Inflammatory macrophage (primary cell): ENCODE results near the gene CSRP1.
"Not testable (repeated sequence)": the region's sequence is repeated elsewhere in the genome, so short reads cannot be mapped to it uniquely, and the experiment has no call there.

Source experiments
- DNase-seq, 2 donors: peaks; one replicate each; pipeline ENCODE4 v3.0.0-alpha.2; 2020 to 2022

CSRP1 gene

GRCh38 chr1:201476670-201477344 is 30.1 kb downstream of the CSRP1 start:
- peak; percentile 66 to 87 for DNase-seq

- DNase-seq, result no peak
These were observed 30.8 kb downstream of the CSRP1 start for GRCh38 chr1:201475915-201476669.

GRCh38 chr1:201475130-201475529 is 31.8 kb downstream of the CSRP1 start:
- DNase-seq, result no peak

- no peak for DNase-seq
These were observed 33.6 kb downstream of the CSRP1 start for GRCh38 chr1:201473296-201473695.

GRCh38 chr1:201472321-201472720 is 34.6 kb downstream of the CSRP1 start:
- not testable (repeated sequence) for DNase-seq

GRCh38 chr1:201471772-201472171 is 35.2 kb downstream of the CSRP1 start:
- no peak for DNase-seq

GRCh38 chr1:201470581-201470980 is 36.3 kb downstream of the CSRP1 start:
- DNase-seq, result no peak

- DNase-seq, result no peak
These were observed 37.3 kb downstream of the CSRP1 start for GRCh38 chr1:201469645-201470074.

GRCh38 chr1:201468844-201469644 is 37.9 kb downstream of the CSRP1 start, which contains the start of gene PHLDA3:
Gene PHLDA3, minus strand, starts transcription at chr1:201469188. Its CDS starts 402 bp downstream, at chr1:201468786.
- peak; percentile 57 to 80 for DNase-seq

- peak in 1 of 2 donors; percentile 69 for DNase-seq
These were observed 38.5 kb downstream of the CSRP1 start for GRCh38 chr1:201468501-201468843.

GRCh38 chr1:201466492-201466891 is 40.4 kb downstream of the CSRP1 start:
- peak; percentile 78 to 91 for DNase-seq

GRCh38 chr1:201465698-201466290 is 41.1 kb downstream of the CSRP1 start:
- DNase-seq, result no peak

- DNase-seq, result peak in 1 of 2 donors; percentile 46
These were observed 43.8 kb downstream of the CSRP1 start for GRCh38 chr1:201463071-201463552.

GRCh38 chr1:201461645-201462441 is 45.1 kb downstream of the CSRP1 start:
- peak; percentile 73 to 92 for DNase-seq

- DNase-seq, result peak; percentile 81 to 93
These were observed 45.9 kb downstream of the CSRP1 start for GRCh38 chr1:201460814-201461644.

- DNase-seq, result no peak
These were observed 47.1 kb downstream of the CSRP1 start for GRCh38 chr1:201459775-201460174.

- no peak for DNase-seq
These were observed 47.9 kb downstream of the CSRP1 start for GRCh38 chr1:201459052-201459451.

- DNase-seq, result peak in 1 of 2 donors; percentile 56
These were observed 49.4 kb downstream of the CSRP1 start for GRCh38 chr1:201457508-201457960.

- peak; percentile 72 to 88 for DNase-seq
These were observed 50.2 kb downstream of the CSRP1 start for GRCh38 chr1:201456499-201457309.

GRCh38 chr1:201455098-201455497 is 51.8 kb downstream of the CSRP1 start:
- no peak for DNase-seq
